Fibroblast of villous mesenchyme (primary cell): ENCODE results near the gene NTF3. TPM values are rescaled to one million over a fixed set of nuclear protein-coding genes. Genes with fewer than 3 reads are reported as not detected.

ENCODE experiments used
- DNase-seq: peaks from one replicate; pipeline ENCODE4 v3.0.0-alpha.2; 2010; ENCODE audit warnings: low read depth
- H3K4me3 ChIP-seq: 2 replicates; pipeline ENCODE4 v1.5.1; 2011; ENCODE audit warnings: low read depth, mild to moderate bottlenecking, low read length
- total RNA-seq: library from RNA; depleted of rRNA; stranded (reverse); fragments of >200 nt; gene quantifications from 2 replicates; pipeline ENCODE4 v1.2.3, GENCODE V29; 2012
- TF ChIP-seq, protein P1 (sequence below): IDR thresholded peaks from 2 replicates; pipeline ENCODE4 v1.5.1; 2012; ENCODE audit warnings: low read depth, mild to moderate bottlenecking, low read length; ENCODE audit not compliant: insufficient read depth

The NTF3 gene
- total RNA-seq, 1 donor: 2.2 TPM

DNA sequence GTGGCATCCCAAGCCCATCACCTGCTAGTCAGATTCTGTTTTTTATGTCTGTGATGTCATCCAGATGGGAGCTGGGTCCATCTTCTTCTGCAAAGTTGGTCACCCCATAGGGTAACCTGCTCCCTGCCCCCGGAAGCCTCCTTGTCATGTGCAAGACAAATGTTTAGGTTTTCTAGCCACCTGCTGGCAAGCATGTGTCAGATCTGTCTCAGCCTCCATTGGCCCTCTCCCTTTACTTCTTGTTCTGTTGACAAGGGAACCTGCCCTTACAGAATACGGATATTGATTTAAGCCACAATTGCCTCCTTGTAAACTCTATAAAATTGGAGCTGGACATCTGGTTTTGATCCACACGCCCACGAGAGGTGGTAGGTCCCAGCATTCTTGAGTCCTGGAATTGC lies 7.5 kb downstream of the NTF3 start:
- no peak for DNase-seq
- TF ChIP-seq, protein P1, sequence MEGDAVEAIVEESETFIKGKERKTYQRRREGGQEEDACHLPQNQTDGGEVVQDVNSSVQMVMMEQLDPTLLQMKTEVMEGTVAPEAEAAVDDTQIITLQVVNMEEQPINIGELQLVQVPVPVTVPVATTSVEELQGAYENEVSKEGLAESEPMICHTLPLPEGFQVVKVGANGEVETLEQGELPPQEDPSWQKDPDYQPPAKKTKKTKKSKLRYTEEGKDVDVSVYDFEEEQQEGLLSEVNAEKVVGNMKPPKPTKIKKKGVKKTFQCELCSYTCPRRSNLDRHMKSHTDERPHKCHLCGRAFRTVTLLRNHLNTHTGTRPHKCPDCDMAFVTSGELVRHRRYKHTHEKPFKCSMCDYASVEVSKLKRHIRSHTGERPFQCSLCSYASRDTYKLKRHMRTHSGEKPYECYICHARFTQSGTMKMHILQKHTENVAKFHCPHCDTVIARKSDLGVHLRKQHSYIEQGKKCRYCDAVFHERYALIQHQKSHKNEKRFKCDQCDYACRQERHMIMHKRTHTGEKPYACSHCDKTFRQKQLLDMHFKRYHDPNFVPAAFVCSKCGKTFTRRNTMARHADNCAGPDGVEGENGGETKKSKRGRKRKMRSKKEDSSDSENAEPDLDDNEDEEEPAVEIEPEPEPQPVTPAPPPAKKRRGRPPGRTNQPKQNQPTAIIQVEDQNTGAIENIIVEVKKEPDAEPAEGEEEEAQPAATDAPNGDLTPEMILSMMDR: no peak
- no peak overlapping the region for H3K4me3 ChIP-seq

DNA sequence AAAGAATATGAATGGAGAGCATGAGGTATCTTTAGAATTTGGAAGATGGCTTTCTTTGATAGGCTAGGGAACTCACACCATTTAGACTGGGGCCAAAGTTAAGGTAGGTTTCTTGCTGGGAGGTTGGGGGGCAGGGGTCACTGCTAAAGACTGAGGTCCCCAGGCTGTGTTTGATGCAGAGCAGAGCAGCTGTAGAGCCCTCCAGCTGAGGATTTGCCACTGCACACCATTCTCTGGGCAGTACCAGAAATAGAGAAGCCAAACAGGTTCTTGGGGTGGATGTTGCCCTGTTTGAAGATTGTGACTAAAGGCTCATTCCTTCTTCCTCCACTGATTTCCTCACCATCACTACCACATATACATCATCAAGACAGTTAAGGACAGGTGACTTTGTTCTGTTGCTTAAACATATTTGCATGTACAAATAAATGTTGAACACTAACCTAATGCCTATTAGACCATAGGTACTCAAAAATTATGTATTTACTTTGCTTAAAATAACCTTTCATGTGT lies 7.9 kb downstream of the NTF3 start:
- H3K4me3 ChIP-seq: no peak overlapping the region
- no peak for DNase-seq
- TF ChIP-seq, protein P1: no peak

DNA sequence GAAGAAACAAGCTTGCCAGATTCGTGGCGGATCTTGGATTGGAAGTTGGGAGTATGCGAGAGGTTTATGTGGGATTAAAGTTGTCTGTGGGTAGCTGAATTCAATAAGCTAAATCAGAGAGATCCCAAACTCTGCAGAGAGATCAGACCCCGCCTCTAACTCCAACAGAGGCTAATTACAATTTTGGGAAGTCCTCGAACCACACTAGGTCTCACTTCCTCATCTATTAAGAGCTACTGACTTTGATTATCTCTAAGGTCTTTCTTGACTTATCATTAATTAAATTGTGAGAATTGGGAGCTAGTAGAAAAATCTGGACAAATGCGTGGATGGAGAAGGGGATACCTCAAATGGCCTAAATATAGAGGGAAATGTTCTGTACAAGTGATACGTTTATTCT lies 9.1 kb downstream of the NTF3 start:
- no peak overlapping the region for H3K4me3 ChIP-seq
- TF ChIP-seq, protein P1: no peak

DNA sequence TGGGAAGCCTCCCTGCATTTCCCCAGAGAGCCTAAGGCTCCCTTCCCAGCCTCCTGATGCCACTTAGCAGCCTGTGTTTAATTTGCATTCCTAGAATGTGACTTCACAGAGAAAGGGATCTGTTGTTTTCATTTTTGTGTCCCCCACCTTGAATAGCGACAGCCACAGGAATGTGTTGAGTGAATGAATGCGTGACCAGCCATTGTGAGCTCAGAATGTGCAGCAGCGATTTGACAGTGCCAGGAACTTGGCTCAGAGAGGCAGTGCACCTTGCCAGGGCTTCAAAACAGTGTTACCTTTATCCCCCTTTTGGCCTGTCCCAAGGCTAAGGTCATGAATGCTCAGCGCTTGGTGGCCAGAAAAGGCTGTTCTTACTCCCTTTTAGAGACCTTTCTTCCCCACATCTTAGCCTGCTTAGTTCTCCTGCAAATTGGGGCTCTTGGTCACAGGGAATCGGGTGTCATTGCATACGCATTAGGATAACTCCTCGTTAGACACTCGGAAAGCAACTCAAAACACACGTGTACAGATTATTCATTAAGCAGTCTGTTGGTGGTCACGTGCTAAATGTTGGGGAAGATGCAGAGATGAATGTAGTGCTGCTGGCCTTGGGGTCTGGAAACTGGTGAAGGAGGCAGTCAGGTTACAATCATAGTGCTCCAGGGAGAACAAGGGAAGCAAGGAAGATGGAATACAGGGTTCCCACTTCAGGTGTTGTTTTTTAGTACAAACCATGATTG lies 9.8 kb downstream of the NTF3 start:
- H3K4me3 ChIP-seq: no peak overlapping the region
- DNase-seq: no peak
- TF ChIP-seq, protein P1: no peak

More for the DNA sequence above, 9.1 kb downstream of the NTF3 start:
- no peak for DNase-seq

DNA sequence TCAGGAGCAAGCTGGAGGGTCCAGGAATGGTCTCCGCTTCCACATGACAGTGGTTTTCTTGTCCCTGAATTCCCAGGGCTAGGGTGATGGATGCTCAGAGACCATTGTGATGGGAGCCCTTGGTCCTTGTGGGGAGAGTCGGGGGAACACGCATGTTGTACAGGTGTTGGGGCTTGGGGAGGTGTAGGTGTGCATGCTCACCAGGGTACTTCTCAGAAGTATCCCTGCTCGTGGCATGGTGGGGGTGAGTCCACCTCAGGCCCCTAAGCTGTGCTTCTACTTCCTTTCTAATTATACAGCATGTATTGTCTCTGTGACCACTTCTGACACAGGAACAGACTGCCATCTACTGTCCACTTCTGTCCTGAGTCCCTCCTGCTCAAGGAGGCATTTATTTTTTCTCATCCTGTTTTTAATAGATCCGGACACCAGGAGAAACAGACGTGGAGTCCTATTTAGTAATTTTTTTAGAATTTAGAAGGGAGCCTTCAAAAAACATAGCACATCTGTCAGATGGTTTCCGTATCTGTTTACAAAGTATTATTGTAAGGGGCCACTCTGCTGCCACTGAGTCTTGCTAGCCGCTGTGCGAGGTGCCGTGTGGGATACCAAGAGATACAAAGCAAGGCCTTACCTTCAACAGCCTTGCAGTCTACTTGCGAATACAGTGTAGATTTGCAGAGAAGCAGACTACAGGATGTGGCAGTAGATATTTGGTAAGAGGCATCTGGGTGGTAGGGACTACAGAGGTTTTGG lies 10.5 kb downstream of the NTF3 start:
- TF ChIP-seq, protein P1: peak; percentile 63
- no peak overlapping the region for H3K4me3 ChIP-seq
- peak; percentile 60 for DNase-seq

DNA sequence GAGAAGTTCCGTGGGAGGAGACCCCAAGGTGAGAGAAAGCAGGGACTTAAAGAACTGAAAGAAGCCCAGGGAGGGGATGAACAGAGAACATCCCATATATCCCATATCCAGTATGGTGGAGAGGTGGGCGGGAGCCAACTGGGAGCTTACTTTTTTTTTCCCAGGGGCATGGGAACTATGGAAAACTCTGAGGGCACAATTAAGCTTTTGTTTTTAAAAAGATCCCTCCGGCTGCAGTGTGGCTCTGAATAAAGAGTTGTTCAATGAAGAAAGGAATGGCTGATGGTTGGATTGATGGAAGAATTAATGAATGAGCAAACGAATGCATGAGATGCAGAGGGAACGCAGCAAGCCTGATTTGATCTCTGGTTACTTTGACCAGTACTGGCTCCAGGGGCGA lies 12.6 kb downstream of the NTF3 start:
- DNase-seq: no peak
- TF ChIP-seq, protein P1: no peak
- H3K4me3 ChIP-seq: no peak overlapping the region
